ENCODE measurements around the gene GRIK3.

DNA sequence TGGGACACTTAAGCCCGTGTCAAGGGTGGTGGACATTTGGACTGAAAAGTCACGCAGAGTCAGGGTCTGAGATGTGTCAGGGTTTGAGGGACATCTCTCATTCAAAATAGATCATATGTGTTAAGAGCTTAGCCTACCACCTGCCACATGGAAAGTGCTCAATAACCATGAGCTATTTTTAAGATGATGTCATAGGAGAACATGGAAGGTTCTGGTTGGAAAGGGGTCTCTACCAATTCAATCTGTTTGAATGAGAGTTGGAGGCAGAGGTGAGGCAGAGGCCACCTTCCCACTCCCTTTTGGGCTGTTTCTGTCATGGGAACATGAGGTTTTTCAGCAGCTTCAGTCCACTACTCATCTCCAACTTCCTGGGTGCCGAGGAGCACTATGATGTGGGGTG lies 239.9 kb downstream of the GRIK3 start:
- no peak for TF ChIP-seq POLR2A (IDR thresholded peaks at IDR 0.05)
- TF ChIP-seq, protein P1, sequence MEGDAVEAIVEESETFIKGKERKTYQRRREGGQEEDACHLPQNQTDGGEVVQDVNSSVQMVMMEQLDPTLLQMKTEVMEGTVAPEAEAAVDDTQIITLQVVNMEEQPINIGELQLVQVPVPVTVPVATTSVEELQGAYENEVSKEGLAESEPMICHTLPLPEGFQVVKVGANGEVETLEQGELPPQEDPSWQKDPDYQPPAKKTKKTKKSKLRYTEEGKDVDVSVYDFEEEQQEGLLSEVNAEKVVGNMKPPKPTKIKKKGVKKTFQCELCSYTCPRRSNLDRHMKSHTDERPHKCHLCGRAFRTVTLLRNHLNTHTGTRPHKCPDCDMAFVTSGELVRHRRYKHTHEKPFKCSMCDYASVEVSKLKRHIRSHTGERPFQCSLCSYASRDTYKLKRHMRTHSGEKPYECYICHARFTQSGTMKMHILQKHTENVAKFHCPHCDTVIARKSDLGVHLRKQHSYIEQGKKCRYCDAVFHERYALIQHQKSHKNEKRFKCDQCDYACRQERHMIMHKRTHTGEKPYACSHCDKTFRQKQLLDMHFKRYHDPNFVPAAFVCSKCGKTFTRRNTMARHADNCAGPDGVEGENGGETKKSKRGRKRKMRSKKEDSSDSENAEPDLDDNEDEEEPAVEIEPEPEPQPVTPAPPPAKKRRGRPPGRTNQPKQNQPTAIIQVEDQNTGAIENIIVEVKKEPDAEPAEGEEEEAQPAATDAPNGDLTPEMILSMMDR (IDR thresholded peaks at IDR 0.05): no peak
